ENCODE data around the gene GSG1L.

The GSG1L gene

GRCh38 chr16:28010671-28011070 lies 52.8 kb downstream of the GSG1L start:
- H3K27me3 ChIP-seq (ENCODE audit: insufficient read depth, poor library complexity, severe bottlenecking): peaks cover 2% of the 10 kb centered on the region
- DNase-seq (ENCODE audit: low read depth in 1 of 2, low spot score in 1 of 2): peak in 1 of 2 experiments; percentile 1
- H3K4me3 ChIP-seq (replicated peaks; ENCODE audit: insufficient read depth, low read length): no peak overlapping the region
- H3K27ac ChIP-seq (replicated peaks): no peak overlapping the region
- no peak for TF ChIP-seq POLR2AphosphoS5 (IDR thresholded peaks at IDR 0.05; ENCODE audit: low read depth)
- no peak for TF ChIP-seq GABPA (IDR thresholded peaks at IDR 0.05; ENCODE audit: low read depth)
- TF ChIP-seq REST (IDR thresholded peaks at IDR 0.05; ENCODE audit: insufficient replicate concordance, low read depth): no peak
- no peak for TF ChIP-seq SPI1 (IDR thresholded peaks at IDR 0.05; ENCODE audit: borderline replicate concordance, low read depth)
- TF ChIP-seq CTCF (IDR thresholded peaks at IDR 0.05; ENCODE audit: insufficient read depth, low read length): no peak

GRCh38 chr16:28009586-28010373 lies 53.7 kb downstream of the GSG1L start:
- no peak for DNase-seq (ENCODE audit: low read depth in 1 of 2, low spot score in 1 of 2)
- TF ChIP-seq SPI1 (IDR thresholded peaks at IDR 0.05; ENCODE audit: borderline replicate concordance, low read depth) (no peak), GABPA (IDR thresholded peaks at IDR 0.05; ENCODE audit: low read depth) (no peak), POLR2AphosphoS5 (IDR thresholded peaks at IDR 0.05; ENCODE audit: low read depth) (no peak), CTCF (IDR thresholded peaks at IDR 0.05; ENCODE audit: insufficient read depth, low read length) (no peak), REST (IDR thresholded peaks at IDR 0.05; ENCODE audit: insufficient replicate concordance, low read depth) (no peak)
- H3K27me3 ChIP-seq (ENCODE audit: insufficient read depth, poor library complexity, severe bottlenecking): peaks cover 2% of the 10 kb centered on the region
- H3K4me3 ChIP-seq (replicated peaks; ENCODE audit: insufficient read depth, low read length): no peak overlapping the region
- H3K27ac ChIP-seq (replicated peaks): no peak overlapping the region

- H3K27me3 ChIP-seq (ENCODE audit: insufficient read depth, poor library complexity, severe bottlenecking): no peaks in the 10 kb centered on the region
- no peak for DNase-seq (ENCODE audit: low read depth in 1 of 2, low spot score in 1 of 2)
- no peak overlapping the region for H3K27ac ChIP-seq (replicated peaks)
- TF ChIP-seq POLR2AphosphoS5 (IDR thresholded peaks at IDR 0.05; ENCODE audit: low read depth) (no peak), GABPA (IDR thresholded peaks at IDR 0.05; ENCODE audit: low read depth) (no peak), REST (IDR thresholded peaks at IDR 0.05; ENCODE audit: insufficient replicate concordance, low read depth) (no peak), CTCF (IDR thresholded peaks at IDR 0.05; ENCODE audit: insufficient read depth, low read length) (no peak), SPI1 (IDR thresholded peaks at IDR 0.05; ENCODE audit: borderline replicate concordance, low read depth) (no peak)
- H3K4me3 ChIP-seq (replicated peaks; ENCODE audit: insufficient read depth, low read length): no peak overlapping the region
Observed at GRCh38 chr16:28003923-28004322, 59.6 kb downstream of the GSG1L start.

Measured in HL-60 (cell line).